Activated CD4-positive, alpha-beta T cell treated with anti-CD3 and anti-CD28 coated beads, Interleukin-2, amount 50 U/mL, for 4 hours (primary cell): ENCODE measurements around the gene SLC38A10.

Experiments
- DNase-seq, 2 experiments: peaks; one replicate each; pipeline ENCODE4 v3.0.0-alpha.2; 2020

Gene SLC38A10

DNA sequence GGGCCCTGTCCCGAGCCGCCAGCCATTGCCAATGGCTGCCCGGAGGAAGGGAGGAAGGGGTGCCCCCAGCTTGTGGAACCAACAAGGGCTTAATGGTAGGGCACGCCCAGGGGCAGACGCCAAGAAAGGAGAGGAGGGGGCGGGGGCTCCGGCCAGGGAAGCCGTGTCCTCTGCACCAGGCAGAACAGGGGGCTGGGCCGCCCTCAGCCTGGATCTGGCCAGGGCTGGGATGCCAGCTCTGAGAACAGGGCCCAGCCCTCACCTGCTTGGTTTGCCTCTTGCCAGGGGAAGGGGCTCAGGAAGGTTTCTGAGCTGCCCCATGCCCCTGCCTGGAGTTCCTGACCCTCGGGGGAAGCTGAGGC, 35.8 kb upstream of the SLC38A10 start:
- no peak for DNase-seq

DNA sequence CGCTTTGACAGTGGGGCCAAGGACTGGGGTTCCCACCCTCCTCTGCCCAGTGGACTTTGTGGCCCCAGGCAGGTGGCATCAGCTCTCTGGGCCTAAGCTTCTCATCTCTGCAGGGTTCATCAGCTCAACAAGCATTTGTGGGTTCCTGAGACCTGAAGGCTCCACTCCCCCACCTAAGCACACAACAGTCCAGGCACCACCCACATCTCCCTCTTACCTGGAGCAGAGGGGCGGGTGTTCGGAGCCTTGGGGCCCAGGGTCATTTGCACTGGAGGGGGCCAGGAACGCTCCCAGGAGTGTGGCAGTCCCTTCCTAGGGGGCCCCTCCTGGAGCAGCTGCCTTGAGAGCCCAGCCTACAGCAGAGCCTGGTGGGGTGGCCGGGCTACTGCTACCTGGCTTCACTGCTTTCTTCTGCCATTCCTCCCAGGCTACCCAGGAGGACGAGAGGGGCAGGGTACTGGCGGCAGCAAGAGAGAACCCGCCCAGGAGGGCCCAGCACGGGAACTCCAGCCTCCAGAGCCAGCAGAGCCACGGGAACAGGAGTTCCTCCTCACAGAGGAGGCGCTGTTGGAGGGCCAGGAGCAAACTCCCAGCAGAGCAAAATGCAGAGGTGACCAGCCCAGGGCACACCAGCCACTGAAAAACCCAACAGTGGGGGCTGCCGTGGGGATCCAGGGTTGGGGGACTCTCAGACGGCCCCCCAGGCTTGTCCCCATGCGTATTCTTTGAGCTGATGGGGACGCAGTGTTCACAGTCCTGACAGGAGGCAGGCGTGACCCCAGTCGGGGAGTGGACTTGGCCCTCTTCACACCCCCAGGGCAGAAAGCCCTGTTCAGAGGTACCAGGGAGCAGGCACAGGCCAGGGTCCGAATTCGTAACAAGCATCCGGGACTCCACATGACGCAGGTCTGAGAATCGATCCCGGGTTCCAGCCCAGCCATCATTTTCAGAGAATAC, 35.1 kb upstream of the SLC38A10 start:
- DNase-seq = no peak

DNA sequence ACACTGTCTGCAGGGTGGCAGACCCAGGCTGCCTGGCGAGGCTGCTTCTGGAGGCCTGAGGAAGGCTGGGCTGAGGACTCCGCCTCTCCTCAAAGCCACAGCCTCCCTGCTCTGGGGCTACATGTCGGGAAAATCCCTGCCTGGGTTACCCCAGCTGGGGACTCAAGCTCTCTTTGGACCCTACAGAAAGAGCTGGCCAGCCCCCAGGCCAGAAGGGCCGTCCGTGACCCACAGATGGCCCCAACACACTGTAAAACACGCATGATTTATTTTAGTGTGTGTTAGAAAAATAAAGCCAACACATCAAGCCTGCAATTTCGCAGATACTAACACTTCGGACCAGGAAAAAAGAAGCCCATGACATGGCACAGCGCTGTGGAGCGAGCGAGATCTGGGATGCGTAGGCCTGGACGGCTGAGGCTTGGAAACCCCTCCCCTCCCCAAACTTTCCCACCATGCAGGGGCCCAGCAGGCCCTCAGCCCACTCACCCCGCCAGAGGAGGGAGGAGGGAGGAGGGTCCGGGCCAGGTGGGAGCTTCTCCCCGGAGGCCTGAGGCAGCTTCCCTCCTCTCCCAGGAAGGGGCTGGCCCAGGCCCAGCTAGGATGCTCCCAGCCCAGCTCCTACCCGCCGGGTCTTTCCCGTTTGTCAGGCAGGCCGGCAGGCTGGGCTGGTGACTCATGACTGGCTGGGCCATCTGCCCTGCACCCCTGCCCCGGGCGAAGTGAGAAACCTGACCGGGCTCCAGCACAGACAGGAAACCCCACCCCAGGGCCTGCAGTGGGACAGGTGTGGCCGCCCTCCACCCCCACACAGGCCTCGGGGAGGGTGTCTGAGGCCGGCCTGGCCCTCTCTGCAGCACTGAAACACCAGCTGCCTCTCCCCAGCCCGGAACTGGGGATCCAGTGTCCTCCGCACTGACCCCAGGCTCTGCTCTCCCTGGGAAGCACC, 34.1 kb upstream of the SLC38A10 start:
- DNase-seq = no peak

DNA sequence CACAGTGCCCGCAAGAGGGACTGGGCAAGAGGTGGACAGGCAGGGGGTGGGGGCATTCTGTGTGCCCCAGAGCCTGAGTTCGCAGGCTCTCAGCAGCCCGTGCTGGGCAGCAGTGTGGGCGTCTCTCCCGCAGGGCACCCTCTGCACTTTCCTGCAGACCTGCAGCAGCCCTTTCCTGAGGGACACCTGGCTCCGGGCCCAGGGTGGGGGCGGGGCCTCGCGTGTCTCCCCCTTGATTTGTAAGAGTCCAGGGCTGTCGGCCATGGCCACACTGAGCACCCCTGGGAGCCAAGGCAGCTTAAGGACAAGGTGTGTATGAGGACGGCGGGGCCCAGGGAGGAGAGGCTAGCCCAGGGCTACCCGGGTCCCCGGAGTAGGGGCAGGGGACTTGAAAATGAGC, 33.4 kb upstream of the SLC38A10 start:
- no peak for DNase-seq

DNA sequence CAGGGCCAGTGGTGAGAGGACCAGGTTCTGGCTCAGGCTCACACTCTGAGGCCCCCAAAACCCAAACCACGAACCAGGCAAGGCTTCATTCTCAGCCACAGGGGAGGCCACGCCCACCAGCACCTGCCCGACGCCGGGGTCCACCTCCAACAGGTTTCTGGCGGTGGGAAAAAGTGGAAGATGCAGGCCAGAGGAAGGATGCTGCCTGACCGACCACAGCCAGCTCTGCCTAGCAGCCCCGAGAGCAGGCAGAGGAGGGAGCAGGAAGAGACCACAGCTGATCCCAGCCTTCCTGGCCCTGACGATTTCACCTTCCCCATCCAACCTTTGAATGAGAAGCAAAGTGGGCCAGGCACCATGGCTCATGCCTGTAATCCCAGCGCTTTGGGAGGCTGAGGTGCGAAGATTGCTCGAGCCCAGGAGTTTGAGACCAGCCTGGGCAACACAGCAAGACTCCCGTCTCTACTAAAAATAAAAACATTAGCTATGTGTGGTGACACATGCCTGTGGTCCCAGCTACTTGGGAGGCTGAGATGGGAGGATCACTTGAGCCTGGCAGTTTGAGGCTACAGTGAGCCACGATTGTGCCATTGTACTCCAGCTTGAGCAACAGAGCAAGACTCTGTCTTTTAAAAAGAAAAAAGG, 30.7 kb upstream of the SLC38A10 start:
- DNase-seq = no peak

DNA sequence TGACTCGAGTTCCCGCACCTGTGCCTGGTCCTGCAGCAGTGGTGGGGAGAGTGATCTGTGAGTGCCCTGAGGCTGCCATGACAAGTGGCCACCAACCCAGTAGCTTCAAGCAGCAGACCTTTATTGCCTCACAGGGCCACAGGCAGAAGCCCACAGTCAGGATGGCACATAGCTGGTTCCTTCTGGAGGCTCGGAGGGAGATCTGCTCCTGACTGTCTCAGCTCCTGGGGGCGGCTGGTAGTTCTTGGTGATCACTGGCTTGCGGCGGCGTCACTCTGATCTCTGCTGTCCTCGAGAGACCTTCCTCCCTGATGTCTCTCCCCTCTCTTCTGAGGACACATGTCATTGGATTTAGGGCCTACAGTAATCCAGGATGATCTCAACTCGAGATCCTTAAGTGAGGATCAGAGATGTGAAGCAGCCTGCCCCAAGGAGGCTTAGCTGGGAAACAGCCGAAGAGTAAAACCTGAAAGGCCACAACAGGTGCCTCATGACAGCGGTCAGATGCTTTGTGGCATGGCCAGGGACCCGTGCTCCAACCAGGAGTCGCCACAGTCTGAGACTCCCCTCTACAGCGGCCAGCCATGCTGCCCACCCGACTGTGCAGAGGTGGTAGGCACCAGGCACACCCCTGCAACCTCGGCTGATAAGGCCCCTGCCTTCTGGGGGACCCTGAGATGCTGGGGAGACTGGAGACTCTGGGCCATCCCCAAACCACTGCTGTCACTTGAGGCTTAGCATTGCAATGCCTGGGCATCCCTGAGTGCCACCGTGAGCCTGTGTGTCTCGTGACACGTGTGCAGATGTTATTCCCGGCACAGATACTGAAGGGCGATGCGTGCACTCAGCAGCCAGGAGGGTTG, 30.0 kb upstream of the SLC38A10 start:
- no peak for DNase-seq

DNA sequence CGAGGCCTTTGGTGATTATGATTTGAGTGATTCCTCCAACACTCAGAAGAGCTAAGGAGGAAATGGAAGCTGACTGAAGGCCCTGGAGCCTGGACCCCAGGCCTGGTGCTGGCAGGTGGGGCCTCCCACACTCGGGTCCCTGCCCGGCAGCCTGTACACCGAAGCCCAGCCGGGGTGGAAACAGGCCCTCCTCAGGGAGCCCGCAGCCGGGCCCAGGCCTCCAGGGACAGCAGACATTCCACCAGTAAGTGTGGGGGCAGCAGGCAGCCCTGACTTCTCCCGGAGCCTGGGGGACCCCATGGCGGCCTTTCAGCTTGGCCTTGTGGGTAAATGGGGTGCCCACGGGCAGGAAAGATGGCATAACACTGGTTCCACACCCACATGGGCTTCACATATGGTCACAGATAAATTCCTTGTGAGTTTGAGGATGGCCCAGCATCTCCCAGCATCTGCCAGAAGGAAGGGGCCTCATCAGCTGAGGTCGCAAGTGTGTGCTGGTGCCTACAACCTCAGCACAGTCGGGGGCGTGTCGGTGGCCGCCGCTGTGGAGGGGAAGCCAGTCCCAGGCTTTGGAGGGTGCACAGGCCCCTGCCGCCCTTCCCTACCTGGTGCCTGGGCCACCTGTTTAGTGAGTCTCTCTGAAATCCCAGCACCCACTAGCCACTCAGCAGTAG, 29.2 kb upstream of the SLC38A10 start:
- no peak for DNase-seq

DNA sequence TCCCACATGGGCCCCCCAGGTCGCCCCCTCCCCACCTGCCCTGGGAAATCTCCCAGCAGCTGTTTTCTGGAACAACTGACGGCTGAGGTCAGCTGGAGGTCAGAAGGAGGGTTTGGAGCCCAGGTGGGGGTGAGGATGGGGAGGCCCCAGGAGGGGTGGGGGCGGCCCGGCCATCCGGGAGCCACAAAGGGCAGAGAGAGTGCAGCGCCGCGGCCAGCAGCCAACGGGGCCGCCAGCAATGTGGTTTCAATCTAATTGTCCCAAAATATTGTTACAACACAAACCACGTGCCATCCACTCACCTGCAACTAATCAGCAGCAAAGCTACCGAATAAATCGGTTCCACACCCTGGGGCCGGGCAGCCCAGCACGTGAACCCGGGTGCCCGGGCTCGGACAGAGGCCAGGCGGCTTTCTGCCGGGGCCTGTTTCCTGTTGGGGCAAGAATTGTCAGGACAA, 28.3 kb upstream of the SLC38A10 start:
- DNase-seq = no peak

DNA sequence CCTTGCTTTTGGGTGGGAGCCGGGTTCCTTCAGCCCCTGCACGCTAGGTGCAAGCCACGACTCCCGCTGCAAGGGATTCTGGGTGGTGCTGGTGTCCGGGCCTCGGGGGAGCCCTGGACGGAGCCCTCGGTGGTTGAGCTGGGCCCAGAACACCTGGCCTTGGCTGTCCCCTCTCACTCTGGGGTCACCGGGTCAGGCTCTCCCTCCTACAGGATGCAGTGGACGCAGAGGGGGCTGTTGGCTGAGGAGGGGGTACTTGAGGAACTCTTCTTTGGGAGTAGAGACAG, 27.9 kb upstream of the SLC38A10 start:
- DNase-seq = no peak

DNA sequence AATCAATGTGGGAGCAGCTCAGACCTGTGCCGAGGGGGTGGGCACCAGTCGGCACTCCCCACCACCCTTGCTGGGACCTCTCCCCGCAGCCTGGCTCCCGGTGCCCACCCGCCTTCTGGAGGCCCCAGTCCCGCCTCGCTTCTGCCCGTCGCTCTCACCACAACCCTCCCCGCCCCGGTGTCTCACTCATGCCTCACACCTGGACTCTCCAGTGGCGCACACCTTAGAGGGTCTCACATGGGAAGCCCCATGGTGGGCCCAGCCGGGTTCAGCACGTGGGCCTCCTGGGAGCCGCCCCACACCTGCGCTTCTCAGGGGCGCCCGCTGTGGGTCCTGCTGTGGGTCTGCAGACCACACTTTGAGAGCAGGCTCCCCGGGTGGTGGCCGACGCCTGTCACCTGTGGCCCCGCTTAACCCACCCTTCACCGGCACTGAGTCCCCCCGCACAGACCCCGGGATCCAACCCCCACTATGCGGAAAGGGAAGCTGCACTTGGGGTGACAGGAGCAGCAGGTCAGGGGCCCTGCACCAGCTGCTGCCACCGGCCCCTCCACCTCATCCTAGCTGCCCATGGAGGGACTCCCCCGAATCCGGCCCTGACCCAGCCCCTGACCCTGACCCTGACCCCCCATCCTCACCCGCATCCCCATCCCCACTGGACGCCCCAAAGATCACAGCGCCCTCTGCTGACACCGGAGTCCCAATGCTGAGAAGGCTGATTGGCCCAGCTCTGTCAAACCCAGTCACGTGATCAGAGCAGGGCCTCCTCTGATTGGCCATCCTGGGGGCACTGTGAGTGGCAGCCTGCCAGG, 27.4 kb upstream of the SLC38A10 start:
- peak; percentile 19 to 21 for DNase-seq

DNA sequence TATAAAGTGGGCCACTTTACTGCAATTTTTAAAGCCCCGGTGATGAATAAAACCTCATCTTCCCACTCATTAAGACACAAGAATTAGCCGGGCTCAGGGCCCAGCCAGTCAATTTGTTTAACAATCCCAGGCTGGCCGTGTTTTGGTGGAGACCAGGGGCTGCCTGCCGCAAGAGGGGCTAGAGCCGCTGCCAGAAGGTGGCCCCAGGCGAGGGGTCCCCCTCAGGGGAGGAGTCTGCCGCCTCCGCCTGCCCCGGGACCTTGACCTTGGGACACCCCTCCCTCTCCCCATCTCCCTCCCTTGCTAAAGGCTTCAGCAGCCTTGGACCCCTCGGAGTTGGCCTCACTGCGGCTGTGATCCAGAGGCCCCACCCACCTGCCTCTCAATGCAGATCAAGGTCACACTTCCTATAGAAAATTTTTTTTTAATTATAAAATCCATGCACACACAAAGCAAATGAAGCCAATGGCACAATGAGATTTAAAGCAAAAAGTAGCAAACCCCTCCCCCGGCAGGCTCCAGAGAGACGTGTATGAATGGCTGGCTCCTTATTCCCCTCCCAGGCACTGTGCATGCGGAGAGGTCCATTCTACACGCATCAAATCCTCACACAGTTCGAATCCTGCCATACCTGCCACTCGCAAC, 23.0 kb upstream of the SLC38A10 start:
- DNase-seq = no peak

DNA sequence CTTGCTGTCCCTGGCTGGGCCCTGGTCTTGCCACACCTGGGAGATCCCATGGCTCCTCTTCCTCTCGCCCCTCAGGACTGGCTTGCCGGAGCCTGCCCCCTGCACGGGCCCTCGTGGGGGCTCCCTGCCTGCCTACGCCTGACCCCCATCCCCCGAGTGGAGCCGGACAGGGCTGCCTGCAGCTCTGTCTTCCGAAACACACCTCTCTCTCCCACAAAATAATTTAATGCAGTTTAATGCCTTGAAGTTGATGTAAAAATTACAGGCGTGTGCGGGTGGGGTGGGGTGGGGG, 22.4 kb upstream of the SLC38A10 start:
- no peak for DNase-seq

DNA sequence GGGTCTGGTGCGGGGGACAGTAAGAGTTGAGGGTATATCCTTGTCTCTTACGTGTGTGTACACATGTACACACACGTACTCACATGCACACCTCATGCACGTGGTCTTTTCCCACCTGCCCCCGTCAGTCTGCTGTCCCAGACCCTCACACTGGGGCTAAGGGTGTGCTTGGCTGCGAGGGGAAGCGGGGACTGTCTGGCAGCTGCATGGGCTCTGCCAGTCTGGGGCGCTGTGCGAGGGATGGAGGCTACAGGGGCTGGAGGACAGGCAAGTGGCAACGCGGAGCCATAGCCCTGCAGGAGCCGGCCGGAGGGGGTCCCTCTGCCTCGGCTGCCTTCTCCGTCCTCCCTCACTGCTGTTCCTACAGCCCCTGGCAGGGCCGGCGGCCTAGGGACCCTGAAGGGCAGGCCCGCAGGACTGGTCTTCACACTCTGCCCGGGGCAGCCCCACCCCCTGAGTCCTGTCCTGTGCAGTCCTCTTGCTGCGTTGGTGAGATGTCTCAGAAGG, 20.8 kb upstream of the SLC38A10 start:
- DNase-seq = no peak

DNA sequence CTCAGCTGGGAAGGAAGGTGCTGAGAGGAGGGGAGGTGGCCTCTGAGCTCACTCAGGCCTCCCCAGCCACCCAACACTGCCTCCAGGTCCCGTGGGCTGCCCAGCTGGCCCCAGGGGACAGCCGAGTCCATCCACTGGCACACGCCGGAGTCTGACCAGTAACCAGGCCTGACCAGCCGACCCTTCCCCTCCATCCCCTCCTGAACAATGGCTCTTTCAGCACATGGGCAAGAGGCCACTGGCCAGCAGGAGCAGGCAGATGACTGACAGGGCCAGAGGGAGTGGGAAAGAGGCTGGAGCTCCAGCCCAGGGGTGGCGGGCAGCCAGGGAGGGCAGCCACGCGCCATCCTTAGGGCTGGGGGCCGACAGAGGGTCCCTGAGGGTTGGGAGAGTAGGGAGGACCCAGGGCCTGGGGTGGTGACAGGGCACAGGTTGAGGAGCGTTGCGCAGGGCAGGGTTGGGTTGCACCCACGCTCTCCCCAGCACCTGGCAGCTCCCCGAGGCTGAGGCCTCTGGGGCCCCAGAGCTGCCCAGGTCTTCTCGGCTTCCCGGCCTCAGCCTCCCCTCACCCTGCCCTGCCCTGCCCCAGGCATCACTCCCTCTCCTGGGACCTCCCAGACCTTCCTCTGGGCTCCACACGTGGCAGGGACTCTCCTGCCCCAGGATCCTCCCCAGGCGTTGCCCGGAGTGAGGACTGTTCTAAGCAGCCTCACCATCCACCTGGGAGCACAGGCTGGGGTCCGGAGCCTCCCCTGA, 20.2 kb upstream of the SLC38A10 start:
- DNase-seq = no peak

DNA sequence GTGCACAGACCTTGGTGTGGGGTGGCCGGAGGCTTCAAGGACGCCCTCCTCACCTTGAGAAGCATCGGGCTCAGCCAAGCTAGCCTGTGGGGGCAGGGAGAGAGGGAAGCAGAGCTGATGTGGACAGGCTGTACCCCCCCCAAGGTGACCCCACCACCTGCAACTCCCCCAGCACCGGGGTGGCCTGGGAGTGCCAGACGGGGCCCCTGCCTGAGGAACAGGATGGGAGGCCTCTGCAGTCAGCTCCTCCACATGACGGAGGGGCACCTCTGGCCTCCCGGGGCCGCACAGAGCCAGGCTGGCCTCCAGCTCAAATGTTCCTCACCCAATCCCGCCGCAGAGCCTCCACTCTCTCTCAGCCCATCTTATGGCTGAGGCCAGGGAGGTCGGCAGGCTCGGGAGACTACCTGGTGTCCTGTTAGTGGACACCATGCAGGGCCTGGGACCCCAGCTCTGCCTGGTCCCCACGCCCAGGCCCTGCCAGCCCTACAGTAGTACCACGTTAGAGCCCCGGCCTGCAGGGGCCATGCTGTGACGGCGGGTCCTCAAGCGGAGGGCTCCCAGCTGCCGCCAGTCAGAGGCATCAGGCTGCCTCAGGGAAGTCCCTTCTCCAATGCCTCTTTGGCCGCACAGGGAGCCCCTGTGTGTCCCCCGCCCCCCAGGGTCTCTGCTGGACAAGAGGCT, 19.4 kb upstream of the SLC38A10 start:
- no peak for DNase-seq

DNA sequence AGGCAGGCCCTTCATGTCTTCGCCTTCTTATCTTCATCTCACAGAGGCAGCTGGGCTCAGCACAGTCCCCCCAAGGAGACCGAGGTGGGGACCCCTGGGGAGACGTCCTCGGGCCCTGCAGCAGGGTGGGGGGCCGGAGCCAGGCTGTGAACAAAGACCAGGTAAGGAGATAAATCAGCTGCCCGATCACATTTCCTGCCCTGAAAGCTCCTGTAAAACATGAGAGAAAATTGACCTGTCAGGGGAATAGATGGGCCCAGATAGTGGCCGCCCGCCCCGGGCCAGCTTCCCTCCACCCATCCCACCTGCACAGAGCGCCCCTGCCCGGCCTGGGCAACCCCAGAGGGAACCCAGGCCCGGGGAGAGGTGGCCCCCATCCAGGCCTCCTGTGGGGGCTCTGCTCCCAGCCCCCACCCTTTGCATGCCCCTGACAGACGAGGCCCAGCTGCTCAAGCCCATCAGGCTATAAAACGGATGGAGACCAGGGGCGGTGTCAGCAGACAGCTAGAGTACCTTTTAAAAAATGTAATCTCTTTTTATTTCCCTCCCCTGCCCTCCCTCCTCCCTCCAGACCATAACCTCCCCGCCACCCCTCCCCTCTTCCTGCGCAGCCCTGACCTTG, 18.8 kb upstream of the SLC38A10 start:
- no peak for DNase-seq

DNA sequence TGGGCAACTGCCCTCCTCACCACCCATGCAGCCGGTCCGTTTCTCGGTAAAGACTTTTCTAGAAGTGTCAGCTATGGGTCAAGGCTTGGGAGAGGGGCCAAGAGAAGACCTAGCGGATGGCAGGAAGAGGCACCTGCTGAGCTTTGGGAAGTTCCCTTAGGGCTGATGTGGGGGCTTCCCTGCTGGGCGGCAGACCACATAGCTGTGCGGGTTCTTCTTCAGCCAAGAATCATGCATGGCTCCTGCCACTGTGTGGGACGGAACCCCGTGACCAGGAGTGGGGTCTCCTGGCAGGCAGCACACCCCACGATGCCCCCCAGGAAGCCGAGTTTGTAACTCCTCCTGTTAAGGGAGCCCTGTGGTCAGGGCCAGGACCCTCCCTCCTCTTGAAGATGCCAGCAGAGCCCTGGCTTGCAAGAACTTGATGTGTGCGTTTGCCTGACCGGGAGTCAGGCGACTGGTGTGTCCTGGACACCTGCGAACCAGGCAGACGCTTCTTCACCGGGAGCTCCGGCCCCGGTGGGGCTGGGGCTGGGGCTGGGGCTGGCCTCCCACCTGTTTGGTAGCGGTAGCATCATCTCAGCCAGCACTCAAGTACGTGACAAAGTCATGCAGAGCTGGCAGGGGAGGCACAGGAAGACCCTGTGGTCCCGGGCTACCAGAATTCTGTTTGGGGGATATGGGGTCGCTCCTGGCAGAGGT, 17.7 kb upstream of the SLC38A10 start:
- no peak for DNase-seq

DNA sequence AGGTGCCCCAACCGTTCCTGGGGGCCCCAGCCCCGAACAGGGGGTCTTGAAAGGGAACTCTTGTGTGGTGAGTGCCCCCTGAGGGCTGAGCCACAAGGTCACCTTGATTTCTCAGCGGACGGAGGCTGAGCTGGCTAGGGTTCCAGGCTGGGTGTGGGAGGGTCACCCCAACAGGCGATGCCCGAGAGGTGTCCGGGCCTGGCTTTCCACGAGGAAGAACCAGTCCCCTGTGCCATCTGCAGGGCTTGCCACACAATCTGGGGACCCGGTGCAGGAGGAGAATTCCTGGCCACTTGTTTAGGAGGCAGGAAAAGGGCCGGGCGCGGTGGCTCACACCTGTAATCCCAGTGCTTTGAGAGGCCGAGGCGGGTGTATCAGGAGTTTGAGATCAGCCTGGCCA, 16.8 kb upstream of the SLC38A10 start:
- DNase-seq = no peak
